ENCODE measurements around the gene B4GALT6. TPM values are rescaled to one million over a fixed set of nuclear protein-coding genes. Genes with fewer than 3 reads are reported as not detected.

Gene B4GALT6
- total and polyA plus RNA-seq, 9 of the 15 experiments (the other 6 are each of a cell fraction or from before 2014, with no cell fraction given): 0.03 to 0.27 (median 0.08) TPM

GRCh38 chr18:31586616-31587015, 97.8 kb downstream of the B4GALT6 start:
- Histone ChIP-seq H3K27ac (ENCODE audit: extremely low read depth, low read depth, low read length) (no peak overlapping the region), H2AFZ (ENCODE audit: low read depth, low read length) (no peak overlapping the region), H3K9me1 (ENCODE audit: control insufficient read depth, insufficient read depth, low read length) (no peaks in the 10 kb centered on the region), H3K9me3 (replicated peaks; ENCODE audit: control insufficient read depth, insufficient read depth, low read depth, low read length) (no peaks in the 10 kb centered on the region), H3K27me3 (ENCODE audit: control insufficient read depth in 2 of 2, insufficient read depth in 2 of 2, low read length in 2 of 2) (no peaks in the 10 kb centered on the region), H3K36me3 (ENCODE audit: control insufficient read depth, insufficient read depth, low read length) (no peaks in the 10 kb centered on the region), H3K4me2 (ENCODE audit: insufficient read depth, low read length) (no peak overlapping the region), H3K9ac (ENCODE audit: insufficient read depth in 1 of 2, low read depth in 2 of 2, low read length in 2 of 2) (no peak overlapping the region), H3K4me3 (no peak overlapping the region), H3K4me1 (replicated peaks in 1 of 2; ENCODE audit: control insufficient read depth in 2 of 2, insufficient read depth in 2 of 2, low read length in 2 of 2) (no peaks in the 10 kb centered on the region), H4K20me1 (replicated peaks; ENCODE audit: control insufficient read depth, insufficient read depth, low read length) (no peaks in the 10 kb centered on the region), H3K79me2 (ENCODE audit: control insufficient read depth, insufficient read depth, low read length) (no peaks in the 10 kb centered on the region)
- TF ChIP-seq ZNF384 (IDR thresholded peaks at IDR 0.05; ENCODE audit: low read depth, low read length) (no peak), ZBTB1 (CRISPR knock-in tag; IDR thresholded peaks at IDR 0.05; ENCODE audit: borderline replicate concordance, low read depth) (no peak), ZNF316 (IDR thresholded peaks at IDR 0.05) (no peak), MTF1 (CRISPR knock-in tag; IDR thresholded peaks at IDR 0.05; ENCODE audit: borderline replicate concordance) (no peak)
- no peak for FAIRE-seq
- in situ Hi-C loops (cut with MboI) (no loop called here), intact Hi-C loops (cut with micrococcal nuclease) (no loop called here)
- no TSS peak for BruUV-seq (replicated peaks)
- 0% methylated on average over 5 of the region's 5 CpGs for WGBS (ENCODE audit: insufficient coverage, low coverage, missing lambda C conversion rate)
- POLR2A ChIA-PET: interaction anchor here (0.9 kb wide), 1 partner anchor 13 kb away, joined by 3 read pairs; no protein-coding TSS in a partner anchor
- CTCF ChIA-PET (ENCODE audit: low intra/inter-chr PET ratio): no interaction called here
- no peak for DNase-seq (ENCODE audit: extremely low read depth in 1 of 4, low spot score in 3 of 4)
- ATAC-seq: no peak

- no peak for FAIRE-seq
- in situ Hi-C loops (cut with MboI): no loop called here
Measured at GRCh38 chr18:31585991-31586390, 98.4 kb downstream of the B4GALT6 start.

More at GRCh38 chr18:31585991-31586390, 98.4 kb downstream of the B4GALT6 start:
- Histone ChIP-seq H3K9ac (ENCODE audit: insufficient read depth in 1 of 2, low read depth in 2 of 2, low read length in 2 of 2) (no peak overlapping the region), H3K79me2 (ENCODE audit: control insufficient read depth, insufficient read depth, low read length) (no peaks in the 10 kb centered on the region), H3K27me3 (ENCODE audit: control insufficient read depth in 2 of 2, insufficient read depth in 2 of 2, low read length in 2 of 2) (peaks cover under 1% of the 10 kb centered on the region in 2 experiments; a peak in 2 of 5 replicates), H4K20me1 (replicated peaks; ENCODE audit: control insufficient read depth, insufficient read depth, low read length) (no peaks in the 10 kb centered on the region), H3K27ac (ENCODE audit: extremely low read depth, low read depth, low read length) (no peak overlapping the region), H3K4me2 (ENCODE audit: insufficient read depth, low read length) (no peak overlapping the region), H3K9me1 (ENCODE audit: control insufficient read depth, insufficient read depth, low read length) (no peaks in the 10 kb centered on the region), H3K4me1 (replicated peaks in 1 of 2; ENCODE audit: control insufficient read depth in 2 of 2, insufficient read depth in 2 of 2, low read length in 2 of 2) (no peaks in the 10 kb centered on the region), H3K4me3 (no peak overlapping the region), H2AFZ (ENCODE audit: low read depth, low read length) (no peak overlapping the region), H3K36me3 (ENCODE audit: control insufficient read depth, insufficient read depth, low read length) (no peaks in the 10 kb centered on the region), H3K9me3 (replicated peaks; ENCODE audit: control insufficient read depth, insufficient read depth, low read depth, low read length) (no peaks in the 10 kb centered on the region)
- no TSS peak for BruUV-seq (replicated peaks)
- DNase-seq (ENCODE audit: extremely low read depth in 1 of 4, low spot score in 3 of 4) (no peak), ATAC-seq (no peak)
- CTCF ChIA-PET (ENCODE audit: low intra/inter-chr PET ratio): no interaction called here
- POLR2A ChIA-PET: no interaction called here
- WGBS (ENCODE audit: insufficient coverage, low coverage, missing lambda C conversion rate): 14% methylated on average over 5 of the region's 5 CpGs
- TF ChIP-seq SPI1 (IDR thresholded peaks at IDR 0.05; ENCODE audit: borderline replicate concordance, low read depth, low read length): peak; percentile 24; the same call in 1 of the 2 replicates
- TF ChIP-seq POLR2AphosphoS5 (IDR thresholded peaks at IDR 0.05; ENCODE audit: control insufficient read depth, insufficient read depth, low read depth, low read length): no peak
- TF ChIP-seq ZNF263 (CRISPR knock-in tag; IDR thresholded peaks at IDR 0.05; ENCODE audit: borderline replicate concordance): no peak
- no peak for TF ChIP-seq RBM15 (IDR thresholded peaks at IDR 0.05; ENCODE audit: insufficient read depth, low read length)
- no peak for TF ChIP-seq CREB3L1 (IDR thresholded peaks at IDR 0.05; ENCODE audit: borderline replicate concordance, low read depth)
- TF ChIP-seq ZNF232 (CRISPR knock-in tag; IDR thresholded peaks at IDR 0.05): no peak
- intact Hi-C loops (cut with micrococcal nuclease): no loop called here
